Activated B cell treated with CpG ODN at 0.5 μM for 24 hours (primary cell): ENCODE data around the gene NCK2. TPM values are rescaled to one million over a fixed set of nuclear protein-coding genes. Genes with fewer than 3 reads are reported as not detected.
A peak's percentile ranks its signal among the peaks of the same experiment; 100 is the strongest.

Experiments used
- ATAC-seq: fragments of 200-7000 bp; cut with Tn5 transposase; one replicate; pipeline ENCODE4 v1.10.0; 2021; ENCODE audit warnings: low read depth, mild to moderate bottlenecking, moderate library complexity
- CTCF ChIA-PET: fragments of 350-600 bp; sonication (Branson Sonifier 250); formaldehyde crosslinking; loops from one replicate; lab custom pipeline; 2021; ENCODE audit warnings: antibody characterized with exemption; lab: Charles Lee
- POLR2A ChIA-PET: fragments of 350-600 bp; sonication (Branson Sonifier 250); formaldehyde crosslinking; loops from one replicate; lab custom pipeline; 2021; ENCODE audit warnings: antibody characterized with exemption; lab: Charles Lee
- DNase-seq: peaks from one replicate; pipeline ENCODE4 v3.0.0; 2022
- H3K27ac Mint-ChIP-seq: one replicate; pipeline ENCODE4 v1.8.0; 2020; ENCODE audit warnings: mixed read lengths
- H3K27me3 Mint-ChIP-seq: one replicate; pipeline ENCODE4 v1.8.0; 2021; ENCODE audit warnings: mixed read lengths
- H3K36me3 Mint-ChIP-seq: one replicate; pipeline ENCODE4 v1.8.0; 2021; ENCODE audit warnings: low read depth, mixed read lengths
- H3K4me1 Mint-ChIP-seq: one replicate; pipeline ENCODE4 v1.8.0; 2021; ENCODE audit warnings: mixed read lengths
- H3K4me3 Mint-ChIP-seq: one replicate; pipeline ENCODE4 v1.8.0; 2020; ENCODE audit warnings: mild to moderate bottlenecking, mixed read lengths
- H3K9me3 Mint-ChIP-seq: one replicate; pipeline ENCODE4 v1.8.0; 2020; ENCODE audit warnings: mixed read lengths
- CTCF ChIP-seq: fragments of 200-600 bp; IDR thresholded peaks from one replicate; pipeline ENCODE4 v1.8.0; 2022; ENCODE audit warnings: antibody characterized with exemption, mild to moderate bottlenecking
- intact Hi-C: fragments of 100-400 bp; cut with micrococcal nuclease; formaldehyde crosslinking; loops from one replicate; pipeline ENCODE4 v1.15.1; 2024
- total RNA-seq: library from RNA; stranded (reverse); gene quantifications from 2 replicates; pipeline ENCODE4 v1.2.3, GENCODE V29; 2022

Gene NCK2
- total RNA-seq, 1 donor from 2014 or later = 53.4 TPM

- DNase-seq (no peak), ATAC-seq (no peak)
- no peaks in the 10 kb centered on the region for H3K27me3 Mint-ChIP-seq
- peaks cover 12% of the 10 kb centered on the region for H3K9me3 Mint-ChIP-seq
- TF ChIP-seq CTCF = no peak
- intact Hi-C loops = no loop called here
- H3K4me3 Mint-ChIP-seq = no peak overlapping the region
- peaks cover 22% of the 10 kb centered on the region for H3K4me1 Mint-ChIP-seq
- H3K36me3 Mint-ChIP-seq = peaks cover 4% of the 10 kb centered on the region
- ChIA-PET CTCF (no interaction called here), POLR2A (no interaction called here)
- no peak overlapping the region for H3K27ac Mint-ChIP-seq
These were observed 167.4 kb downstream of the NCK2 start for GRCh38 chr2:105912081-105912480.

- no peak for TF ChIP-seq CTCF
- intact Hi-C loops = no loop called here
These were observed 170.4 kb downstream of the NCK2 start for GRCh38 chr2:105915005-105915558.

GRCh38 chr2:105917226-105917625, 172.5 kb downstream of the NCK2 start:
- ATAC-seq = no peak
- CTCF ChIA-PET = no interaction called here
- no peak overlapping the region for H3K27ac Mint-ChIP-seq
- no peaks in the 10 kb centered on the region for H3K27me3 Mint-ChIP-seq
- POLR2A ChIA-PET = no interaction called here
- TF ChIP-seq CTCF = no peak
- peaks cover 14% of the 10 kb centered on the region for H3K4me1 Mint-ChIP-seq
- peaks cover 7% of the 10 kb centered on the region for H3K36me3 Mint-ChIP-seq
- no peak overlapping the region for H3K4me3 Mint-ChIP-seq
- no peak for DNase-seq
- intact Hi-C loops = no loop called here
- H3K9me3 Mint-ChIP-seq = peaks cover 26% of the 10 kb centered on the region

More at GRCh38 chr2:105915005-105915558, 170.4 kb downstream of the NCK2 start:
- peak; percentile 75 for ATAC-seq
- ChIA-PET CTCF (no interaction called here), POLR2A (interaction anchor here (0.7 kb wide), 2 partner anchors 10 to 112 kb away, joined by 3 read pairs; no protein-coding TSS in a partner anchor)
- H3K4me3 Mint-ChIP-seq = no peak overlapping the region
- peaks cover 12% of the 10 kb centered on the region for H3K9me3 Mint-ChIP-seq
- H3K27me3 Mint-ChIP-seq = no peaks in the 10 kb centered on the region
- peaks cover 4% of the 10 kb centered on the region for H3K36me3 Mint-ChIP-seq
- H3K27ac Mint-ChIP-seq = peak overlapping the region; percentile 22
- H3K4me1 Mint-ChIP-seq = peaks cover 14% of the 10 kb centered on the region
- DNase-seq = no peak

- Mint-ChIP-seq H3K27me3 (no peaks in the 10 kb centered on the region), H3K36me3 (peaks cover 7% of the 10 kb centered on the region), H3K4me1 (peaks cover 14% of the 10 kb centered on the region), H3K4me3 (no peak overlapping the region), H3K9me3 (peaks cover 28% of the 10 kb centered on the region), H3K27ac (no peak overlapping the region)
- DNase-seq (no peak), ATAC-seq (no peak)
- intact Hi-C loops = no loop called here
- POLR2A ChIA-PET = no interaction called here
- CTCF ChIA-PET = interaction anchor here (0.8 kb wide), 1 partner anchor 244 kb away, joined by 3 read pairs; no protein-coding TSS in a partner anchor
- TF ChIP-seq CTCF = no peak
These were observed 173.0 kb downstream of the NCK2 start for GRCh38 chr2:105917688-105918087.

DNA sequence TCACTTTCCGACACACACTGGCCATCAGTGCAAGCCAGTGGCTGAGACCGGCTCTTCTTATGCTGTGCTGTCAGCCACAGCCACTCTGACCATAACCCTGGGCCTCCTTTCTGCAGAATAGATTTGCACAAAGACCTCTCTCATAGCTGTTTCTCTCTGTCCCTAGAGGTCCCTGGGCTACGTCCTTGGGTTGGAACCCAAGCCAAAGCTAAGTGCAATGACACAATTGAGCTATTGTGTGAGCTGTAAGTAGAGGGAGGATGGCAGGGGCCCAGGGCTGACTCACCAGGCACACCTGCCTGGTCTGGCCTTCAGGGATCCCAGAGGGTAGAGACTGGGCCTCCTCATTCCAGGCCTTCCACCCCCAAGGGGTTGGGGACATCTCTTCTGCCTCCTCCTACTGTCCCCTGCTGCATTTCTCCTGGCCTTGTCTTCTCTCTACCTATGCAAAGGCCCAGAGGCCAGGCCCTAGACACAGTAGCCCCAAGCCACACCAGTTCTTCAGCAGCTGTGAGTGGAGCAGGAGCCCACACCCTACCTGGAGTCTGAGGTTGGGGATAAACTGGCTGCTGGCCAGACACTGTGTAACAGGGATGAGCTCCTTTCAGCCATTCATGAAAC, 174.6 kb downstream of the NCK2 start:
- intact Hi-C loops = no loop called here
- no peaks in the 10 kb centered on the region for H3K27me3 Mint-ChIP-seq
- DNase-seq (no peak), ATAC-seq (no peak)
- H3K27ac Mint-ChIP-seq = no peak overlapping the region
- H3K36me3 Mint-ChIP-seq = peaks cover 6% of the 10 kb centered on the region
- no peak for TF ChIP-seq CTCF
- H3K4me3 Mint-ChIP-seq = no peak overlapping the region
- H3K4me1 Mint-ChIP-seq = peaks cover 14% of the 10 kb centered on the region
- ChIA-PET POLR2A (no interaction called here), CTCF (interaction anchor here (0.6 to 1.2 kb wide), 2 partner anchors 33 to 1057 kb away, joined by 3 to 4 read pairs; no protein-coding TSS in a partner anchor)
- peaks cover 26% of the 10 kb centered on the region for H3K9me3 Mint-ChIP-seq
